Fibroblast of lung (primary cell): ENCODE data around the gene NUP62. TPM values are rescaled to one million over a fixed set of nuclear protein-coding genes. Genes with fewer than 3 reads are reported as not detected.
"Not testable (repeated sequence)": the region's sequence is repeated elsewhere in the genome, so short reads cannot be mapped to it uniquely, and the experiment has no call there.

Source experiments
- DNase-seq, 2 donors: peaks; one replicate each; pipeline versions ENCODE4 v3.0.0 to v3.0.0-alpha.2; 2010; ENCODE audit warnings: low read depth in 2 of 2
- H2AFZ ChIP-seq: 2 replicates; pipeline ENCODE4 v1.5.1; 2012; ENCODE audit warnings: low read length, control low read depth, inconsistent platforms
- H3K27ac ChIP-seq: 2 replicates; pipeline ENCODE4 v1.5.1; 2011; ENCODE audit warnings: low read length, control low read depth; ENCODE audit not compliant: insufficient read depth
- H3K27me3 ChIP-seq: 2 replicates; pipeline ENCODE4 v1.5.1; 2011; ENCODE audit warnings: mild to moderate bottlenecking, low read length; ENCODE audit not compliant: control insufficient read depth, insufficient read depth
- H3K36me3 ChIP-seq: 2 replicates; pipeline ENCODE4 v1.5.1; 2011; ENCODE audit warnings: low read length; ENCODE audit not compliant: control insufficient read depth, insufficient read depth
- H3K4me1 ChIP-seq: 2 replicates; pipeline ENCODE4 v1.5.1; 2011; ENCODE audit warnings: low read length; ENCODE audit not compliant: control insufficient read depth, insufficient read depth; ENCODE audit errors: extremely low read depth
- H3K4me2 ChIP-seq: 2 replicates; pipeline ENCODE4 v1.5.1; 2011; ENCODE audit warnings: low read length, control low read depth; ENCODE audit not compliant: insufficient read depth; ENCODE audit errors: extremely low read depth
- H3K4me3 ChIP-seq, 4 experiments: fragments of 200-600 bp in 1 of 4; sonication (generic) in 1 of 4; replicated peaks in 1 of 4; 2 replicates each; pipeline ENCODE4 v1.5.1; 2011 to 2016; ENCODE audit warnings: low read length in 4 of 4, low read depth in 3 of 4, mild to moderate bottlenecking in 3 of 4, control low read depth in 2 of 4, inconsistent platforms in 1 of 4, mixed read lengths in 1 of 4; ENCODE audit not compliant: insufficient read depth in 1 of 4; ENCODE audit errors: control extremely low read depth in 1 of 4
- H3K79me2 ChIP-seq: 2 replicates; pipeline ENCODE4 v1.5.1; 2012; ENCODE audit warnings: mild to moderate bottlenecking, low read length, inconsistent platforms; ENCODE audit not compliant: control insufficient read depth, insufficient read depth
- H3K9ac ChIP-seq: 2 replicates; pipeline ENCODE4 v1.5.1; 2011; ENCODE audit warnings: mild to moderate bottlenecking, low read length, control low read depth; ENCODE audit not compliant: insufficient read depth
- H3K9me3 ChIP-seq: 2 replicates; pipeline ENCODE4 v1.5.1; 2012; ENCODE audit warnings: low read depth, low read length; ENCODE audit not compliant: control insufficient read depth, insufficient read depth
- H4K20me1 ChIP-seq: 2 replicates; pipeline ENCODE4 v1.5.1; 2011; ENCODE audit warnings: low read length; ENCODE audit not compliant: control insufficient read depth, insufficient read depth; ENCODE audit errors: extremely low read depth
- CTCF ChIP-seq, 2 donors: IDR thresholded peaks in 1 of 2; conservative IDR thresholded peaks in 1 of 2; 1 replicate in 1 of 2; 2 replicates in 1 of 2; pipeline ENCODE4 v1.5.1; 2011 to 2012; ENCODE audit warnings: low read length in 2 of 2, control low read depth in 1 of 2, inconsistent platforms in 1 of 2, low read depth in 1 of 2, mild to moderate bottlenecking in 1 of 2
- EZH2 ChIP-seq: IDR thresholded peaks from 2 replicates; pipeline ENCODE4 v1.5.1; 2012; ENCODE audit warnings: low read length, control low read depth, mild to moderate bottlenecking; ENCODE audit errors: missing control alignments
- polyA plus RNA-seq, 2 donors: library from polyadenylated mRNA; depleted of rRNA in 1 of 2; stranded (reverse) in 1 of 2; unstranded in 1 of 2; fragments of >200 nt; gene quantifications; 2 replicates each; pipeline ENCODE4 v1.2.1, GENCODE V29; 2011 to 2012; ENCODE audit warnings: missing spikeins in 1 of 2
- total RNA-seq: library from RNA; depleted of rRNA; stranded (reverse); fragments of >200 nt; gene quantifications from 2 replicates; pipeline ENCODE4 v1.2.1, GENCODE V29; 2014

The NUP62 gene
- total and polyA plus RNA-seq, 2 donors (not counting 1 experiment from before 2014, with no cell fraction given): 8.9 to 20.8 TPM

GRCh38 chr19:49973987-49974386 is 44.7 kb upstream of the NUP62 start:
- H3K4me3 ChIP-seq: no peak overlapping the region
- H3K4me2 ChIP-seq: no peak overlapping the region
- no peaks in the 10 kb centered on the region for H4K20me1 ChIP-seq
- no peaks in the 10 kb centered on the region for H3K36me3 ChIP-seq
- H3K79me2 ChIP-seq: no peaks in the 10 kb centered on the region
- H3K27ac ChIP-seq: no peak overlapping the region
- no peaks in the 10 kb centered on the region for H3K9me3 ChIP-seq
- no peaks in the 10 kb centered on the region for H3K27me3 ChIP-seq
- TF ChIP-seq EZH2 (no peak), CTCF (conservative IDR thresholded peaks at IDR 0.05 in 1 of 2, IDR thresholded peaks at IDR 0.05 in 1 of 2; ENCODE audit: low read depth in 1 of 2, low read length in 2 of 2) (no peak)
- no peak overlapping the region for H2AFZ ChIP-seq
- no peaks in the 10 kb centered on the region for H3K4me1 ChIP-seq
- H3K9ac ChIP-seq: no peak overlapping the region
- no peak for DNase-seq

GRCh38 chr19:49972841-49973240 is 43.5 kb upstream of the NUP62 start:
- Histone ChIP-seq H3K36me3 (no peaks in the 10 kb centered on the region), H3K4me2 (no peak overlapping the region), H3K4me1 (no peaks in the 10 kb centered on the region), H3K9me3 (no peaks in the 10 kb centered on the region), H3K9ac (no peak overlapping the region), H3K27ac (no peak overlapping the region), H3K27me3 (no peaks in the 10 kb centered on the region), H4K20me1 (no peaks in the 10 kb centered on the region), H3K79me2 (no peaks in the 10 kb centered on the region), H3K4me3 (no peak overlapping the region), H2AFZ (no peak overlapping the region)
- no peak for TF ChIP-seq CTCF (conservative IDR thresholded peaks at IDR 0.05 in 1 of 2, IDR thresholded peaks at IDR 0.05 in 1 of 2; ENCODE audit: low read depth in 1 of 2, low read length in 2 of 2)
- TF ChIP-seq EZH2: no peak
- no peak for DNase-seq

GRCh38 chr19:49971991-49972411 is 42.7 kb upstream of the NUP62 start:
- no peak overlapping the region for H3K9ac ChIP-seq
- no peaks in the 10 kb centered on the region for H3K79me2 ChIP-seq
- no peaks in the 10 kb centered on the region for H4K20me1 ChIP-seq
- no peak overlapping the region for H3K4me2 ChIP-seq
- H3K4me3 ChIP-seq: no peak overlapping the region
- no peak for TF ChIP-seq EZH2
- no peak for TF ChIP-seq CTCF (conservative IDR thresholded peaks at IDR 0.05 in 1 of 2, IDR thresholded peaks at IDR 0.05 in 1 of 2; ENCODE audit: low read depth in 1 of 2, low read length in 2 of 2)
- no peak overlapping the region for H3K27ac ChIP-seq
- H3K9me3 ChIP-seq: no peaks in the 10 kb centered on the region
- H3K36me3 ChIP-seq: no peaks in the 10 kb centered on the region
- DNase-seq: no peak
- H3K4me1 ChIP-seq: no peaks in the 10 kb centered on the region
- no peak overlapping the region for H2AFZ ChIP-seq
- H3K27me3 ChIP-seq: no peaks in the 10 kb centered on the region

GRCh38 chr19:49969355-49969754 is 40.1 kb upstream of the NUP62 start:
- not testable (repeated sequence) for H3K4me2 ChIP-seq

More at GRCh38 chr19:49969355-49969754, 40.1 kb upstream of the NUP62 start:
- H4K20me1 ChIP-seq, H3K27ac ChIP-seq, H3K4me1 ChIP-seq, DNase-seq, H2AFZ ChIP-seq, H3K4me3 ChIP-seq, H3K36me3 ChIP-seq, H3K9me3 ChIP-seq, H3K27me3 ChIP-seq, H3K9ac ChIP-seq, H3K79me2 ChIP-seq: not testable (repeated sequence)
